ENCODE data around the gene SYNJ2.

GRCh38 chr6:158050107-158050735, 68.6 kb downstream of the SYNJ2 start:
- TF ChIP-seq POLR2A (IDR thresholded peaks at IDR 0.05) = no peak
- no peak for TF ChIP-seq CTCF (IDR thresholded peaks at IDR 0.05)
